ENCODE data around the gene SORCS3. TPM values are rescaled to one million over a fixed set of nuclear protein-coding genes. Genes with fewer than 3 reads are reported as not detected.
A peak's percentile ranks its signal among the peaks of the same experiment; 100 is the strongest.

The SORCS3 gene
- total and polyA plus RNA-seq, 4 donors, result 0.14 TPM; not detected in 3

- H3K9ac ChIP-seq (ENCODE audit: insufficient read depth in 1 of 2, low read length in 2 of 2), result no peak overlapping the region
- H3K36me3 ChIP-seq (ENCODE audit: control insufficient read depth in 4 of 4, insufficient read depth in 4 of 4, low read length in 4 of 4), result no peaks in the 10 kb centered on the region
- DNase-seq, result peak; percentile 15 to 44 (median 25)
- ATAC-seq (ENCODE audit: insufficient read depth, low FRiP score), result no peak
- H3K4me1 ChIP-seq (ENCODE audit: control insufficient read depth in 5 of 5, insufficient read depth in 5 of 5, low read length in 5 of 5), result no peaks in the 10 kb centered on the region
- peak; percentile 18 for TF ChIP-seq CTCF (IDR thresholded peaks at IDR 0.05; ENCODE audit: control extremely low read depth, extremely low read depth)
- H3K27me3 ChIP-seq (ENCODE audit: control insufficient read depth in 3 of 3, insufficient read depth in 3 of 3, low read length in 2 of 3), result no peaks in the 10 kb centered on the region
- no peak overlapping the region for H3K4me3 ChIP-seq
- WGBS, 2 donors, result 35 to 37% methylated on average over 5 of the region's 5 CpGs
- peaks cover 0 to 3% (median 0%) of the 10 kb centered on the region in 4 donors for H3K9me3 ChIP-seq (ENCODE audit: control insufficient read depth in 4 of 4, insufficient read depth in 3 of 4, low read length in 3 of 4)
- H3K27ac ChIP-seq (ENCODE audit: low read depth in 1 of 2, low read length in 1 of 2), result no peak overlapping the region
Measured at GRCh38 chr10:105063796-105064195, 422.7 kb downstream of the SORCS3 start.

DNA sequence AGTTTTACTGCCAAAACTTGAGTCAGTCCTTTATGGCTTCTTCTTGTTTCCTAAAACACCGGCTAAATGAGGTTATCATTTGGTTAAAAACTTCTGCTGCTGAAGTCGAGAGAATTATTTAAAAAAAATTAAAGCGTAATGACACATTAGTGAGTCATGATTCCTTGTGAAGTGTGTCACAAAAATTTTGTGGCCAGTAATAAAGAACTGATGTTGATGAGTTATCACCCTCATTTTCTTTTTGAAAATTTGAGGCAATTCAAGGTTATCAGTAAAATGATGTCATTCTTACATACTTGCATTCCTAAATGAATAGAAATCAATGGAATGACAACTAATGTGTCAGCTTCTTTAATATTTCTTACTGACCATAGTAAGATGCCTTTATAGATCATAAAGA, 427.4 kb downstream of the SORCS3 start:
- Histone ChIP-seq H3K4me3 (no peak overlapping the region), H3K9me3 (ENCODE audit: control insufficient read depth in 4 of 4, insufficient read depth in 3 of 4, low read length in 3 of 4) (no peaks in the 10 kb centered on the region), H3K36me3 (ENCODE audit: control insufficient read depth in 4 of 4, insufficient read depth in 4 of 4, low read length in 4 of 4) (no peaks in the 10 kb centered on the region), H3K4me1 (ENCODE audit: control insufficient read depth in 5 of 5, insufficient read depth in 5 of 5, low read length in 5 of 5) (no peaks in the 10 kb centered on the region), H3K27ac (ENCODE audit: low read depth in 1 of 2, low read length in 1 of 2) (no peak overlapping the region), H3K9ac (ENCODE audit: insufficient read depth in 1 of 2, low read length in 2 of 2) (no peak overlapping the region), H3K27me3 (ENCODE audit: control insufficient read depth in 3 of 3, insufficient read depth in 3 of 3, low read length in 2 of 3) (no peaks in the 10 kb centered on the region)
- DNase-seq (no peak), ATAC-seq (ENCODE audit: insufficient read depth, low FRiP score) (no peak)
- TF ChIP-seq CTCF (IDR thresholded peaks at IDR 0.05; ENCODE audit: control extremely low read depth, extremely low read depth), result no peak
- WGBS, 2 donors, result 86 to 88% methylated on average over 3 of the region's 3 CpGs

DNA sequence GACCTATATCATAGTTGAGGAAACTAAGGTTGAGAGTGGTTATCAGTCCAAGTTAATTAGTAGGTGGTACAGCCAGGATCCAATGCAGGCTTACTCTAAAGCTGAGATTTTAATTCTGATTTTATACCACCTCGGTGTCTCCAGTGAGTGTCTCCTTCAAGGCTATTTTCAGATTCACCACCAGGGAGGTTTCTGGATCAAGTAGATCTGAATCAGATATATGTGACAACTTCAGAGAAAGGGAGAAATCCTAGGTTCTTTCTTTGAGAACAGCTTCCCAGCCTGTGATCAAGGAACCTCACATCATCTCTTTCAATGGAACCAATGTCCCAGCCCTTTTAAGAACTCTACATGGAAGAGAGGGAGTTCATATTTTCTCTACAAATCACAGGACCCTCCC, 429.2 kb downstream of the SORCS3 start:
- 71 to 85% methylated on average over 1 of the region's 1 CpG for WGBS, 2 donors
- Histone ChIP-seq H3K4me1 (ENCODE audit: control insufficient read depth in 5 of 5, insufficient read depth in 5 of 5, low read length in 5 of 5) (no peaks in the 10 kb centered on the region), H3K27me3 (ENCODE audit: control insufficient read depth in 3 of 3, insufficient read depth in 3 of 3, low read length in 2 of 3) (no peaks in the 10 kb centered on the region), H3K9ac (ENCODE audit: insufficient read depth in 1 of 2, low read length in 2 of 2) (no peak overlapping the region), H3K27ac (ENCODE audit: low read depth in 1 of 2, low read length in 1 of 2) (no peak overlapping the region), H3K36me3 (ENCODE audit: control insufficient read depth in 4 of 4, insufficient read depth in 4 of 4, low read length in 4 of 4) (no peaks in the 10 kb centered on the region), H3K4me3 (no peak overlapping the region), H3K9me3 (ENCODE audit: control insufficient read depth in 4 of 4, insufficient read depth in 3 of 4, low read length in 3 of 4) (no peaks in the 10 kb centered on the region)
- ATAC-seq (ENCODE audit: insufficient read depth, low FRiP score), result no peak
- no peak for DNase-seq
- TF ChIP-seq CTCF (IDR thresholded peaks at IDR 0.05; ENCODE audit: control extremely low read depth, extremely low read depth), result no peak

GRCh38 chr10:105070952-105071351, 429.9 kb downstream of the SORCS3 start:
- ATAC-seq (ENCODE audit: insufficient read depth, low FRiP score) (no peak), DNase-seq (no peak)
- 28 to 58% methylated on average over 1 of the region's 1 CpG for WGBS, 2 donors
- Histone ChIP-seq H3K9ac (ENCODE audit: insufficient read depth in 1 of 2, low read length in 2 of 2) (no peak overlapping the region), H3K4me3 (no peak overlapping the region), H3K27me3 (ENCODE audit: control insufficient read depth in 3 of 3, insufficient read depth in 3 of 3, low read length in 2 of 3) (no peaks in the 10 kb centered on the region), H3K9me3 (ENCODE audit: control insufficient read depth in 4 of 4, insufficient read depth in 3 of 4, low read length in 3 of 4) (no peaks in the 10 kb centered on the region), H3K27ac (ENCODE audit: low read depth in 1 of 2, low read length in 1 of 2) (no peak overlapping the region), H3K4me1 (ENCODE audit: control insufficient read depth in 5 of 5, insufficient read depth in 5 of 5, low read length in 5 of 5) (no peaks in the 10 kb centered on the region), H3K36me3 (ENCODE audit: control insufficient read depth in 4 of 4, insufficient read depth in 4 of 4, low read length in 4 of 4) (no peaks in the 10 kb centered on the region)
- TF ChIP-seq CTCF (IDR thresholded peaks at IDR 0.05; ENCODE audit: control extremely low read depth, extremely low read depth), result no peak

All from lung (tissue), 12 donors.